22Rv1 (cell line): ENCODE measurements around the gene CFLAR.

Source experiments
- ZFX ChIP-seq: fragments of 450-650 bp; IDR thresholded peaks from 2 replicates; pipeline ENCODE4 v1.6.1; 2017; ENCODE audit warnings: antibody characterized with exemption, borderline replicate concordance
- TF ChIP-seq, protein P1 (sequence below): fragments of 450-650 bp; IDR thresholded peaks from 2 replicates; pipeline ENCODE4 v1.5.1; 2017; ENCODE audit warnings: mild to moderate bottlenecking

- no peak for TF ChIP-seq ZFX
- TF ChIP-seq, protein P1, sequence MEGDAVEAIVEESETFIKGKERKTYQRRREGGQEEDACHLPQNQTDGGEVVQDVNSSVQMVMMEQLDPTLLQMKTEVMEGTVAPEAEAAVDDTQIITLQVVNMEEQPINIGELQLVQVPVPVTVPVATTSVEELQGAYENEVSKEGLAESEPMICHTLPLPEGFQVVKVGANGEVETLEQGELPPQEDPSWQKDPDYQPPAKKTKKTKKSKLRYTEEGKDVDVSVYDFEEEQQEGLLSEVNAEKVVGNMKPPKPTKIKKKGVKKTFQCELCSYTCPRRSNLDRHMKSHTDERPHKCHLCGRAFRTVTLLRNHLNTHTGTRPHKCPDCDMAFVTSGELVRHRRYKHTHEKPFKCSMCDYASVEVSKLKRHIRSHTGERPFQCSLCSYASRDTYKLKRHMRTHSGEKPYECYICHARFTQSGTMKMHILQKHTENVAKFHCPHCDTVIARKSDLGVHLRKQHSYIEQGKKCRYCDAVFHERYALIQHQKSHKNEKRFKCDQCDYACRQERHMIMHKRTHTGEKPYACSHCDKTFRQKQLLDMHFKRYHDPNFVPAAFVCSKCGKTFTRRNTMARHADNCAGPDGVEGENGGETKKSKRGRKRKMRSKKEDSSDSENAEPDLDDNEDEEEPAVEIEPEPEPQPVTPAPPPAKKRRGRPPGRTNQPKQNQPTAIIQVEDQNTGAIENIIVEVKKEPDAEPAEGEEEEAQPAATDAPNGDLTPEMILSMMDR: no peak
Observed at GRCh38 chr2:201185863-201186262, 69.9 kb downstream of the CFLAR start.
